Stimulated activated CD8-positive, alpha-beta memory T cell treated with anti-CD3 and anti-CD28 coated beads, Interleukin-4, amount 100 ng/mL, for 48 hours (primary cell): Measurements from ENCODE around the gene PLA2R1.

Experiments used
- DNase-seq: peaks from one replicate; pipeline ENCODE4 v3.0.0-alpha.2; 2020

The PLA2R1 gene

DNA sequence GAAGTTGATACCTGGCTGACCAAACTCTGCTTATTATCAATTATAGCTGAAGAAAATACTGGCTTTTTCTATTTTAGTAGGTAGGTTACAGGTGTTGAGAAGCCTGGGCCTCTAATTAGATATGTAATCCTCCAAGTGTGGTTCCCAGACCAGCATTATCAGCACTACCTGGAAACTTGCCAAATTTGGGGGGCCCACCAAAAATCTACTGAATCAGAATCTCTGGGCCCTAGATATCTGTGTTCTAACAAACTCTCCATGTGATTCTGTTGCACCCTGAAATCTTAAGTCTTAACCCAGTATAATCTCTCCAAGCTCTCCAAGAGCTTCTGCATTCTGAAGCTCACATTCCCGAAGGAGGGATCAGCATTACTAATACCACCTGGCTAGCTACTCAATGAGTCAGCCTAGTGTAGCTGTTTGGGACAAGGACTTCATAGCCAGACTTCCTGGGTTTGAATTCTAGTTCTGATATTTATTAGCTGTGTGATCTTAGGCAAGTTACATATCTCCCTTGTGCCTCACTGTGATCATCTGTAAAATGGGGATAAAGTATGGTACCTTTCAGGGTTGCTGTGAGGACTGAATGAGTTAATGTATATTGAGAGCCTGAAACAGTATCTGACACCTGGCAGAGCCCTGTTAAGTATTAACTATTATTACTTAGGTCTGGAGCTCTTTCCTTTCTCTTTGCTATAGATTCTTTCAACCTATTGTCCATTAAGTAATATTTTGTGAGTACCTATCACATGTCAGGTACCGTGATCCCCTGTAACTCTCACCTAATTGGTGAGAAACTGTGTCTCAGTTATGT is 170.3 kb downstream of the PLA2R1 start:
- no peak for DNase-seq

DNA sequence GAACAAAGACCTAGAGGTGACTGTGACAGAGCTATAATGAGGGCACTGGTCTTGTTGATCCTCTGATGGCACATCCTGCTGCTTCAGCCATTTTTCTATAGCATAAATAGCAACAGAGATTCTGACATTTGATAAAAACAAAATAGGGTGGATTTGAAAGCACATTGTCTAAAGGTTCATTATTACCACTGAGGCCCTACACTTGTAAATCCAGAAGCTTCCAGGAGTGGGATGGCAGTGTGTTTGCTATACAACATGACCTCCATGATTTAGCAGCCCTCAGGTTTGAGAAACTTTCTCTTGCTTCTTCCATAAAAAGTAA is 171.2 kb downstream of the PLA2R1 start:
- no peak for DNase-seq

DNA sequence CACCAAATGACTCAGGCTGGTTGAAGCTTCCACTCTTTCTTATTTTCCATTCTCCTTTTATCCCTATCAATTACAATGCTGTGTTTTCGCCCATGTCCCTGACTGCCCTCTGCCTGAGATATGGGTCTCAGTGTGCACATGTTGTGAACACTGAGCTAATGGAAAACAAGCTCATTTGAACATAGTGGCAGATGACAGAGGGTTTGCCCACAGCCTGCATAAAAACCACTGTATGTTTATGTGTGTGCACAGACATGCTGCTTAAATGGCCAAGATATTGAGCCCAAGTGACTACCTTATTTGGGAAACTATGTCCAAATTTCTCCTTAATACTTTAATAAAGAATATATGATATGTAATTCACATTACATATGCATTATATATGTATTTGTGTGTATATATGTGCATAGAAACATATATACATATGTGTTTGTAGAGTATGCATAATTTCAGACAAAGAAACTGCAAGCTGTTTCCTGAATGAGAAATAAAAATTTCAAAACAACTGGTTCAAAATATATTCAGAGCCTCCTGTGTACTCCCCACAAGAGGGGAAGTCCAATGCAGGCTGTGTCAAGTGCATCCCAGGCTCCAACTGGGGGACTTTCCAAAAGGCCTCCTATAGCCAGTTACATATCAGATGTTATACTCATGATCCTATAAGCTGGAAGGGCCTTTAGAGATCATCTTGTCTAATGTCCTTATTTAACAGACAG is 171.7 kb downstream of the PLA2R1 start:
- DNase-seq, result no peak

DNA sequence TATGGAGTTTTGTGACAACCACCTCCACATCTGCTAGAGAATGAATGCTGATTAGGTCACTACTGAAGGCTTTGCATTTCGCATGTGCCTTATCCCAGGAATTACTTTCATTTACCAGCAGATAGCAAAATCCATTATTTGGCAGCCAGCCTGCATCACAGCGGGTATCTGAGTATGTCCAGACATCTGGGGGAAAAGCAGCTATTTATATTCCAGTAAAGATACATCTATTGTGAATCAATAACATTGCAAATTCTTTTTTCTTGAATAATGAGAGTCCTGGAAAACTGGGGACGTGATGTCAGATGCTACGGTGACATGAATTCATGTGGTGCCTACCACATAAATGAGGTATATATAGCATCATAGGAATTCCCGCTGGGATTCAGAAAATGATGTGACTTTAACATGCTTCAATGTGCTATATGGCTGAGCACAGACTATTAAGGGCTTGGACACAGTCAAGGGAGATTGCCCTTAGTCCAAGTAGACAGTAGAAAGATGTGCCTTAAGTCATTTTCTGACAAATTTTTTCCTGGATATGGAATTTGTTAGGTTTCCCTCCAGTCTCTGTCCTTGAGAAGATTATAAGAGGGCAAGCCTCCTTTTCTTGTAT is 180.2 kb downstream of the PLA2R1 start:
- no peak for DNase-seq
